Sigmoid colon (tissue), 7 donors: ENCODE data around the gene DKK1. TPM values are rescaled to one million over a fixed set of nuclear protein-coding genes. Genes with fewer than 3 reads are reported as not detected.

Experiments used
- DNase-seq: peaks from one replicate; pipeline ENCODE4 v3.0.0-alpha.2; 2019
- H3K27ac ChIP-seq, 4 donors: fragments of 200-600 bp; sonication (generic); one replicate each; pipeline ENCODE4 v1.5.1; 2016 to 2019; ENCODE audit warnings: mild to moderate bottlenecking in 1 of 4
- H3K27me3 ChIP-seq, 3 donors: fragments of 200-600 bp; sonication (generic); one replicate each; pipeline ENCODE4 v1.5.1; 2019; ENCODE audit warnings: mild to moderate bottlenecking in 1 of 3
- H3K36me3 ChIP-seq, 4 donors: fragments of 200-600 bp; sonication (generic); one replicate each; pipeline ENCODE4 v1.5.1; 2016 to 2019
- H3K4me1 ChIP-seq, 4 donors: fragments of 200-600 bp; sonication (generic); one replicate each; pipeline ENCODE4 v1.5.1; 2017 to 2019
- H3K4me3 ChIP-seq, 4 donors: fragments of 200-600 bp; sonication (generic); one replicate each; pipeline ENCODE4 v1.5.1; 2017 to 2019; ENCODE audit warnings: mild to moderate bottlenecking in 2 of 4, moderate library complexity in 1 of 4
- H3K9me3 ChIP-seq, 4 donors: fragments of 200-600 bp in 3 of 4; sonication (generic) in 3 of 4; one replicate each; pipeline versions ENCODE4 v1.5.1 to v1.6.1; 2013 to 2019
- EP300 ChIP-seq, 4 donors: sonication (generic); formaldehyde crosslinking; IDR thresholded peaks; one replicate each; pipeline ENCODE4 v1.6.1; 2017; ENCODE audit warnings: antibody characterized with exemption in 4 of 4
- POLR2A ChIP-seq, 2 donors: fragments of 450-650 bp; IDR thresholded peaks; one replicate each; pipeline ENCODE4 v1.6.1; 2016; ENCODE audit warnings: antibody characterized with exemption in 2 of 2, mild to moderate bottlenecking in 2 of 2, moderate library complexity in 2 of 2
- POLR2AphosphoS5 ChIP-seq, 4 donors: sonication (generic); formaldehyde crosslinking; IDR thresholded peaks; one replicate each; pipeline ENCODE4 v1.6.1; 2017; ENCODE audit warnings: antibody characterized with exemption in 4 of 4
- WGBS, 2 donors: extraction: QIAGEN DNeasy Blood & Tissue Kit; methylation state at CpG; one replicate each; pipeline ENCODE4 v1.1.7; 2013; 5-methylcytosine and 5-hydroxymethylcytosine counted together
- intact Hi-C: fragments of 100-400 bp; cut with DNase I; formaldehyde crosslinking; loops from one replicate; pipeline ENCODE4 v1.15.1; 2023
- polyA plus RNA-seq, 3 donors: library from polyadenylated mRNA; stranded (reverse); fragments of 200-250 nt; gene quantifications; one replicate each; pipeline ENCODE4 v1.2.3, GENCODE V29; 2013
- total RNA-seq, 4 donors: library from RNA; depleted of rRNA; stranded (reverse); fragments of >200 nt; gene quantifications; one replicate each; pipeline ENCODE4 v1.1.0, GENCODE V29; 2016
- TF ChIP-seq, protein P1 (sequence below), 4 experiments: fragments of 450-650 bp in 3 of 4; fragments of 200-600 bp in 1 of 4; IDR thresholded peaks; one replicate each; pipeline ENCODE4 v1.5.1; 2016 to 2019; ENCODE audit warnings: antibody characterized with exemption in 4 of 4, mild to moderate bottlenecking in 3 of 4, moderate library complexity in 2 of 4
- donor health status: healthy with polysubstance abuse.
- donor health status: Bipolar disorder and iron deficiency.
- donor health status: healthy.

The DKK1 gene
- total and polyA plus RNA-seq, 7 donors: 0.66 to 2.8 (median 2.0) TPM; not detected in 2

DNA sequence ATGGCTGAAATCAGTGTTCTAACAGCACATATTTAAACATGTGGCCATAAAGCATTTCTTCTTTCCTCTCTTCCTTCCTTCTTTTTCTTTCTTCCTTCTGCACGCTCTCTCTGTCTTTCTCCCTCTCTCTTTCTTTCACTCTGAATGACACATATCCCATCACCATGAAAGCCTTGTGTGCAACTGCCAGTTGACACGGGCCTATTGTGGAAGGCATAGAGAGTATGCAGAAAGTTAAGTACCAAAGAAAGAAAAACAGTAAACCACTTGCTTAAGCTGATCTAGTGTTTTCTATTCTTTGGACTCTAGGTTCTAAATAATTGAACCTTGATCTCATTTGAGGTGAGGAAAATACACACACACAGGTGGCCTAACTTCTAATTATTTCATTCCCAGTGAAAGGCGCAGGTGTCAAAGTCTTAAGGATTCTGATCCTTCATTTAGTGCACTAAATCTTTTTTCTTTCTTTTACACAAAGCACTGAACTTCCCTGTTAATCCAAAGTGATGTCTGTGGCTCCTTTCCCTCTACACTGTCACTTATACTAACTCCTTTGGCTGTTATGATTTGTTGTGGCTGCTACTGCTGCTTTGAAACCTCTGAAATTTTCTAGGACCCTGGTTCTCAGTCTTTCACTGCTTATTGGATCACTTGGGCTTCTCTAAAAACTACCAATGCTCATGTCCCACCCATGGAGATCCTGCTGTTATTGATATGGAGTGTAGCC, 17.7 kb downstream of the DKK1 start:
- intact Hi-C loops: no loop called here
- no peak overlapping the region for H3K27ac ChIP-seq
- H3K9me3 ChIP-seq: no peaks in the 10 kb centered on the region
- no peak for TF ChIP-seq EP300 (IDR thresholded peaks at IDR 0.05)
- TF ChIP-seq, protein P1, sequence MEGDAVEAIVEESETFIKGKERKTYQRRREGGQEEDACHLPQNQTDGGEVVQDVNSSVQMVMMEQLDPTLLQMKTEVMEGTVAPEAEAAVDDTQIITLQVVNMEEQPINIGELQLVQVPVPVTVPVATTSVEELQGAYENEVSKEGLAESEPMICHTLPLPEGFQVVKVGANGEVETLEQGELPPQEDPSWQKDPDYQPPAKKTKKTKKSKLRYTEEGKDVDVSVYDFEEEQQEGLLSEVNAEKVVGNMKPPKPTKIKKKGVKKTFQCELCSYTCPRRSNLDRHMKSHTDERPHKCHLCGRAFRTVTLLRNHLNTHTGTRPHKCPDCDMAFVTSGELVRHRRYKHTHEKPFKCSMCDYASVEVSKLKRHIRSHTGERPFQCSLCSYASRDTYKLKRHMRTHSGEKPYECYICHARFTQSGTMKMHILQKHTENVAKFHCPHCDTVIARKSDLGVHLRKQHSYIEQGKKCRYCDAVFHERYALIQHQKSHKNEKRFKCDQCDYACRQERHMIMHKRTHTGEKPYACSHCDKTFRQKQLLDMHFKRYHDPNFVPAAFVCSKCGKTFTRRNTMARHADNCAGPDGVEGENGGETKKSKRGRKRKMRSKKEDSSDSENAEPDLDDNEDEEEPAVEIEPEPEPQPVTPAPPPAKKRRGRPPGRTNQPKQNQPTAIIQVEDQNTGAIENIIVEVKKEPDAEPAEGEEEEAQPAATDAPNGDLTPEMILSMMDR (IDR thresholded peaks at IDR 0.05): no peak
- no peak for TF ChIP-seq POLR2AphosphoS5 (IDR thresholded peaks at IDR 0.05)
- TF ChIP-seq POLR2A (IDR thresholded peaks at IDR 0.05): no peak
- WGBS, 2 donors: 72 to 85% methylated on average over 3 of the region's 3 CpGs
- no peak overlapping the region for H3K4me3 ChIP-seq
- H3K36me3 ChIP-seq: no peaks in the 10 kb centered on the region
- no peaks in the 10 kb centered on the region for H3K4me1 ChIP-seq
- H3K27me3 ChIP-seq: no peaks in the 10 kb centered on the region
- DNase-seq: no peak

DNA sequence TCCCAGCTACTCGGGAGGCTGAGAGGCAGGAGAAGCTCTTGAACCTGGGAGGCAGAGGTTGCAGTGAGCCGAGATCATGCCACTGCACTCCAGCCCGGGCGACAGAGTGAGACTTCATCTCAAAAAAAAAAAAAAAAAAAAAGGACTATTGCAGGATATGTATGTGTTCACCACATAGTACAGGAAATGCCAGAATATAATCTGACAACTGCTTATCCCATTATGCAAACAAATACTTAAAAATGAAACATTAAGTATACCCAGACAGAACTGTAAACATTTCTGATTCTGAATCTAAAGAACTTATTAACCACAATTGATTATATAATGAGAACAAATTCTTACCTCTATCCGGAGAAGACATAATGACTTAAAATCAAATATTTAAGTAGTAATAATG, 18.7 kb downstream of the DKK1 start:
- TF ChIP-seq EP300 (IDR thresholded peaks at IDR 0.05): no peak
- TF ChIP-seq POLR2A (IDR thresholded peaks at IDR 0.05): no peak
- no peak for TF ChIP-seq POLR2AphosphoS5 (IDR thresholded peaks at IDR 0.05)
- TF ChIP-seq, protein P1 (IDR thresholded peaks at IDR 0.05): no peak

DNA sequence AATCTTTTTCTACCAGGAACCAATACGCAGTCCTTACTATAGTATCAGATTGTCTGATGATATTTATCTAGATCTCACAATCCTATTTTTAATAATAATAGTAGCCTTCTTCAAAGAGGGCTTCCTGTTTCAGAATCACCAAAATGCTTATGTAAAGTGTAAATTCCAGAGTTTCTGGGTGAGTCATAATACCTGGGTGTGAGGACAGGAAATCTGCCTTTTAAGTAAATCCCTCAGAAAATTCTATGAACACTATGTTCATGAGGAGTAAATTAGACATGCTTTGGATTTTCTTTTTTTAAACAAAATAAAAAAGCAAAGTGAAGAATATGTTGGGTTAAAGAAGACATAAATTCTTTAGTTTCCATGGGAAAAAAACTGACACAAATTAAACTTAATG, 20.5 kb downstream of the DKK1 start:
- WGBS, 2 donors: 98 to 100% methylated on average over 1 of the region's 1 CpG
- H3K27ac ChIP-seq: no peak overlapping the region
- TF ChIP-seq POLR2A (IDR thresholded peaks at IDR 0.05) (no peak), EP300 (IDR thresholded peaks at IDR 0.05) (no peak), POLR2AphosphoS5 (IDR thresholded peaks at IDR 0.05) (no peak)
- TF ChIP-seq, protein P1 (IDR thresholded peaks at IDR 0.05): no peak
- intact Hi-C loops: no loop called here
- no peaks in the 10 kb centered on the region for H3K36me3 ChIP-seq
- H3K27me3 ChIP-seq: no peaks in the 10 kb centered on the region
- H3K4me3 ChIP-seq: no peak overlapping the region
- H3K9me3 ChIP-seq: no peaks in the 10 kb centered on the region
- DNase-seq: no peak
- H3K4me1 ChIP-seq: no peaks in the 10 kb centered on the region

More for the DNA sequence above, 18.7 kb downstream of the DKK1 start:
- 81 to 83% methylated on average over 5 of the region's 5 CpGs for WGBS, 2 donors
- no peaks in the 10 kb centered on the region for H3K36me3 ChIP-seq
- H3K4me1 ChIP-seq: no peaks in the 10 kb centered on the region
- no peaks in the 10 kb centered on the region for H3K9me3 ChIP-seq
- no peaks in the 10 kb centered on the region for H3K27me3 ChIP-seq
- no peak for DNase-seq
- no peak overlapping the region for H3K4me3 ChIP-seq
- intact Hi-C loops: no loop called here
- H3K27ac ChIP-seq: no peak overlapping the region

DNA sequence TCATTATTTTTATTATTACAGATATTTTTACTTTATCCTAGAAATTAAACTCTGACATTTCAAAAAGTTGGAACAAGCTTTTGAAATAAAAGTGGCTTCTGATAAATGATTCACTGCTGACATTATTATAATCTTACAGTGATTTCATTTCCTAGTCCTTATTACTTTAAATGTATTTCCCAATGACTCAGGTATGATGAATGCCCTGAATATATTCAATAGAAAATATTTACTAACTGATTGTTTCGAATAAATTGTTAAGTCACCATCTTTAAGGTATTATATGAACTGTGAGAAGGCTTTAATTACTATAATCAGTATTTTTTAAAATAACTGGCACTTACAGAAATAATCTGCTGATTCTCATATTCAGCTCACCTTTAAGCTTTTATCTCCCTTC, 21.6 kb downstream of the DKK1 start:
- H3K9me3 ChIP-seq: no peaks in the 10 kb centered on the region
- DNase-seq: no peak
- no peak overlapping the region for H3K4me3 ChIP-seq
- TF ChIP-seq POLR2AphosphoS5 (IDR thresholded peaks at IDR 0.05) (no peak), POLR2A (IDR thresholded peaks at IDR 0.05) (no peak), EP300 (IDR thresholded peaks at IDR 0.05) (no peak)
- TF ChIP-seq, protein P1 (IDR thresholded peaks at IDR 0.05): no peak
- intact Hi-C loops: no loop called here
- H3K27ac ChIP-seq: no peak overlapping the region
- H3K27me3 ChIP-seq: no peaks in the 10 kb centered on the region
- WGBS, 2 donors: 70 to 85% methylated on average over 1 of the region's 1 CpG
- H3K4me1 ChIP-seq: no peaks in the 10 kb centered on the region
- H3K36me3 ChIP-seq: no peaks in the 10 kb centered on the region

DNA sequence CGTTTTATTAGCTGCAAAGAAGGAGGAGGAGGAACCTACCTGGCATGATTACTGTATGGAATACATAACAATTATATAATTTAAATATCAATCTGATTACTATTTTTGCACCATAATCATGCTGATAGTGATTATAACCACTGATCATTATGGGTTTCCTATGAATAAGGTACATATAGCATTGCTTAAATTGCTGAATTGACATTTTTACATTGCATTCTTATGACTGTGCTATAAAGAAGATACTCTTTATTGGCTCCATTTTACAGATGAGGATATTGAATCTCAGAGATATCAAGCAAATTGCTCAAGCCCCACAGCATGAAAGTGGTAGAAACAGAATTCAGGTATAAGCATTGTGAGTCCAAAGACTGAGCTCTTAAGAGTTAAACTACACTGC, 23.1 kb downstream of the DKK1 start:
- intact Hi-C loops: no loop called here
- Histone ChIP-seq H3K36me3 (no peaks in the 10 kb centered on the region), H3K4me1 (no peaks in the 10 kb centered on the region), H3K27ac (no peak overlapping the region), H3K27me3 (no peaks in the 10 kb centered on the region), H3K9me3 (no peaks in the 10 kb centered on the region), H3K4me3 (no peak overlapping the region)
- DNase-seq: no peak
- TF ChIP-seq EP300 (IDR thresholded peaks at IDR 0.05): no peak
- TF ChIP-seq POLR2A (IDR thresholded peaks at IDR 0.05): no peak
- TF ChIP-seq, protein P1 (IDR thresholded peaks at IDR 0.05): no peak
- no peak for TF ChIP-seq POLR2AphosphoS5 (IDR thresholded peaks at IDR 0.05)
- WGBS, 2 donors: 79 to 88% methylated on average over 1 of the region's 1 CpG
